Sigmoid colon (tissue), 7 donors: Measurements from ENCODE around the gene GGA3. TPM values are rescaled to one million over a fixed set of nuclear protein-coding genes. Genes with fewer than 3 reads are reported as not detected.
"Not testable (repeated sequence)": the region's sequence is repeated elsewhere in the genome, so short reads cannot be mapped to it uniquely, and the experiment has no call there.

Experiments used
- DNase-seq: peaks from one replicate; pipeline ENCODE4 v3.0.0-alpha.2; 2019
- H3K27ac ChIP-seq, 4 donors: fragments of 200-600 bp; sonication (generic); one replicate each; pipeline ENCODE4 v1.5.1; 2016 to 2019; ENCODE audit warnings: mild to moderate bottlenecking in 1 of 4
- H3K27me3 ChIP-seq, 3 donors: fragments of 200-600 bp; sonication (generic); one replicate each; pipeline ENCODE4 v1.5.1; 2019; ENCODE audit warnings: mild to moderate bottlenecking in 1 of 3
- H3K36me3 ChIP-seq, 4 donors: fragments of 200-600 bp; sonication (generic); one replicate each; pipeline ENCODE4 v1.5.1; 2016 to 2019
- H3K4me1 ChIP-seq, 4 donors: fragments of 200-600 bp; sonication (generic); one replicate each; pipeline ENCODE4 v1.5.1; 2017 to 2019
- H3K4me3 ChIP-seq, 4 donors: fragments of 200-600 bp; sonication (generic); one replicate each; pipeline ENCODE4 v1.5.1; 2017 to 2019; ENCODE audit warnings: mild to moderate bottlenecking in 2 of 4, moderate library complexity in 1 of 4
- H3K9me3 ChIP-seq, 4 donors: fragments of 200-600 bp in 3 of 4; sonication (generic) in 3 of 4; one replicate each; pipeline versions ENCODE4 v1.5.1 to v1.6.1; 2013 to 2019
- EP300 ChIP-seq, 4 donors: sonication (generic); formaldehyde crosslinking; IDR thresholded peaks; one replicate each; pipeline ENCODE4 v1.6.1; 2017; ENCODE audit warnings: antibody characterized with exemption in 4 of 4
- POLR2A ChIP-seq, 2 donors: fragments of 450-650 bp; IDR thresholded peaks; one replicate each; pipeline ENCODE4 v1.6.1; 2016; ENCODE audit warnings: antibody characterized with exemption in 2 of 2, mild to moderate bottlenecking in 2 of 2, moderate library complexity in 2 of 2
- POLR2AphosphoS5 ChIP-seq, 4 donors: sonication (generic); formaldehyde crosslinking; IDR thresholded peaks; one replicate each; pipeline ENCODE4 v1.6.1; 2017; ENCODE audit warnings: antibody characterized with exemption in 4 of 4
- WGBS, 2 donors: extraction: QIAGEN DNeasy Blood & Tissue Kit; methylation state at CpG; one replicate each; pipeline ENCODE4 v1.1.7; 2013; 5-methylcytosine and 5-hydroxymethylcytosine counted together
- intact Hi-C: fragments of 100-400 bp; cut with DNase I; formaldehyde crosslinking; loops from one replicate; pipeline ENCODE4 v1.15.1; 2023
- polyA plus RNA-seq, 3 donors: library from polyadenylated mRNA; stranded (reverse); fragments of 200-250 nt; gene quantifications; one replicate each; pipeline ENCODE4 v1.2.3, GENCODE V29; 2013
- total RNA-seq, 4 donors: library from RNA; depleted of rRNA; stranded (reverse); fragments of >200 nt; gene quantifications; one replicate each; pipeline ENCODE4 v1.1.0, GENCODE V29; 2016
- TF ChIP-seq, protein P1 (sequence below), 4 experiments: fragments of 450-650 bp in 3 of 4; fragments of 200-600 bp in 1 of 4; IDR thresholded peaks; one replicate each; pipeline ENCODE4 v1.5.1; 2016 to 2019; ENCODE audit warnings: antibody characterized with exemption in 4 of 4, mild to moderate bottlenecking in 3 of 4, moderate library complexity in 2 of 4
- donor health status: healthy with polysubstance abuse.
- donor health status: Bipolar disorder and iron deficiency.
- donor health status: healthy.

Gene GGA3
- total and polyA plus RNA-seq, 7 donors: 10.2 to 35.8 (median 17.4) TPM

- H3K4me3 ChIP-seq: no peak overlapping the region
- H3K36me3 ChIP-seq: no peaks in the 10 kb centered on the region
- H3K27me3 ChIP-seq: no peaks in the 10 kb centered on the region
- H3K4me1 ChIP-seq: no peaks in the 10 kb centered on the region
- DNase-seq: no peak
- 89 to 91% methylated on average over 17 of the region's 17 CpGs for WGBS, 2 donors
- H3K9me3 ChIP-seq: no peaks in the 10 kb centered on the region
- intact Hi-C loops: no loop called here
- TF ChIP-seq EP300 (IDR thresholded peaks at IDR 0.05) (no peak), POLR2A (IDR thresholded peaks at IDR 0.05) (no peak), POLR2AphosphoS5 (IDR thresholded peaks at IDR 0.05) (no peak)
- TF ChIP-seq, protein P1, sequence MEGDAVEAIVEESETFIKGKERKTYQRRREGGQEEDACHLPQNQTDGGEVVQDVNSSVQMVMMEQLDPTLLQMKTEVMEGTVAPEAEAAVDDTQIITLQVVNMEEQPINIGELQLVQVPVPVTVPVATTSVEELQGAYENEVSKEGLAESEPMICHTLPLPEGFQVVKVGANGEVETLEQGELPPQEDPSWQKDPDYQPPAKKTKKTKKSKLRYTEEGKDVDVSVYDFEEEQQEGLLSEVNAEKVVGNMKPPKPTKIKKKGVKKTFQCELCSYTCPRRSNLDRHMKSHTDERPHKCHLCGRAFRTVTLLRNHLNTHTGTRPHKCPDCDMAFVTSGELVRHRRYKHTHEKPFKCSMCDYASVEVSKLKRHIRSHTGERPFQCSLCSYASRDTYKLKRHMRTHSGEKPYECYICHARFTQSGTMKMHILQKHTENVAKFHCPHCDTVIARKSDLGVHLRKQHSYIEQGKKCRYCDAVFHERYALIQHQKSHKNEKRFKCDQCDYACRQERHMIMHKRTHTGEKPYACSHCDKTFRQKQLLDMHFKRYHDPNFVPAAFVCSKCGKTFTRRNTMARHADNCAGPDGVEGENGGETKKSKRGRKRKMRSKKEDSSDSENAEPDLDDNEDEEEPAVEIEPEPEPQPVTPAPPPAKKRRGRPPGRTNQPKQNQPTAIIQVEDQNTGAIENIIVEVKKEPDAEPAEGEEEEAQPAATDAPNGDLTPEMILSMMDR (IDR thresholded peaks at IDR 0.05): no peak
- no peak overlapping the region for H3K27ac ChIP-seq
Measured at GRCh38 chr17:75301502-75302206, 40.2 kb upstream of the GGA3 start.

DNA sequence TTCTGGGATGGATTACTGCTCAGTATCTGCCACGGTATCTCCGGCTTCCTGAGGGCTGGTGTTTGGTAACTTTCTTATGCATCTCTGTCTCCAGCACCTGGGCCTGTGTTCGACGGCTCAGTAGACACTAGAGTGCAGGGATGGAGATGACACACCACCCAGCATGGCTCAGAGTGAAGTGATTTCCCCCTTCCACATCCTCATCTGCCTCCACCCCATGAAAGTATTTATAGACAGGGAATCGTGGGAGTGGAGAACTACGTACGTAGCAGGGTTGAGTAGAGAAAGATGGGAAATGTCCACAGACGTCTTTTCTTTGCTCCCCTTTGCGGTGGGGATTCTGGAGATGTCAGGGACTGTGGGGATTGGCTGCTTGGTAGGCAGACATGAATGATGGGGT, 39.6 kb upstream of the GGA3 start:
- H3K4me3 ChIP-seq: no peak overlapping the region
- intact Hi-C loops: no loop called here
- H3K27ac ChIP-seq: no peak overlapping the region
- H3K4me1 ChIP-seq: no peaks in the 10 kb centered on the region
- no peaks in the 10 kb centered on the region for H3K36me3 ChIP-seq
- TF ChIP-seq, protein P1 (IDR thresholded peaks at IDR 0.05): no peak
- TF ChIP-seq POLR2AphosphoS5 (IDR thresholded peaks at IDR 0.05) (no peak), EP300 (IDR thresholded peaks at IDR 0.05) (no peak), POLR2A (IDR thresholded peaks at IDR 0.05) (no peak)
- no peak for DNase-seq
- H3K27me3 ChIP-seq: no peaks in the 10 kb centered on the region
- 81 to 83% methylated on average over 9 of the region's 9 CpGs for WGBS, 2 donors
- H3K9me3 ChIP-seq: no peaks in the 10 kb centered on the region

DNA sequence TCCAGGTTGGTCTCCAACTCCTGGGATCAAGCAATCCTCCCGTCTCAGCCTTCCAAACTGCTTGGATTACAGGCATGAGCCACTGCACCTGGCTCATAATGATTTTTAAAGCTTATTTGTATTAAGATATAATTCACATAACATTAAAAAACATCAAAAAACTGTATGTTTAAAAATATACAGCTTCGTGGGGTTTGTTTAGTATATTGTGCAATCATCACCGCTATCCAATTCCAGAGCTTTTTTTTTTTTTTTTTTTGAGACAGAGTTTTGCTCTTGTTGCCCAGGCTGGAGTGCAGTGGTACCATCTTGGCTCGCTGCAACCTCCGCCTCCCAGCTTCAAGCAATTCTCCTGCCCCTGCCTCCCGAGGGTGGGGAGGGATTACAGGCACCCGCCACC, 38.9 kb upstream of the GGA3 start:
- no peak overlapping the region for H3K4me3 ChIP-seq
- no peaks in the 10 kb centered on the region for H3K9me3 ChIP-seq
- no peak for TF ChIP-seq POLR2A (IDR thresholded peaks at IDR 0.05)
- TF ChIP-seq, protein P1 (IDR thresholded peaks at IDR 0.05): no peak
- no peak for TF ChIP-seq POLR2AphosphoS5 (IDR thresholded peaks at IDR 0.05)
- no peak for TF ChIP-seq EP300 (IDR thresholded peaks at IDR 0.05)
- no peaks in the 10 kb centered on the region for H3K4me1 ChIP-seq
- 79 to 80% methylated on average over 7 of the region's 7 CpGs for WGBS, 2 donors
- intact Hi-C loops: no loop called here
- H3K27ac ChIP-seq: no peak overlapping the region
- no peak for DNase-seq
- H3K36me3 ChIP-seq: no peaks in the 10 kb centered on the region
- no peaks in the 10 kb centered on the region for H3K27me3 ChIP-seq

DNA sequence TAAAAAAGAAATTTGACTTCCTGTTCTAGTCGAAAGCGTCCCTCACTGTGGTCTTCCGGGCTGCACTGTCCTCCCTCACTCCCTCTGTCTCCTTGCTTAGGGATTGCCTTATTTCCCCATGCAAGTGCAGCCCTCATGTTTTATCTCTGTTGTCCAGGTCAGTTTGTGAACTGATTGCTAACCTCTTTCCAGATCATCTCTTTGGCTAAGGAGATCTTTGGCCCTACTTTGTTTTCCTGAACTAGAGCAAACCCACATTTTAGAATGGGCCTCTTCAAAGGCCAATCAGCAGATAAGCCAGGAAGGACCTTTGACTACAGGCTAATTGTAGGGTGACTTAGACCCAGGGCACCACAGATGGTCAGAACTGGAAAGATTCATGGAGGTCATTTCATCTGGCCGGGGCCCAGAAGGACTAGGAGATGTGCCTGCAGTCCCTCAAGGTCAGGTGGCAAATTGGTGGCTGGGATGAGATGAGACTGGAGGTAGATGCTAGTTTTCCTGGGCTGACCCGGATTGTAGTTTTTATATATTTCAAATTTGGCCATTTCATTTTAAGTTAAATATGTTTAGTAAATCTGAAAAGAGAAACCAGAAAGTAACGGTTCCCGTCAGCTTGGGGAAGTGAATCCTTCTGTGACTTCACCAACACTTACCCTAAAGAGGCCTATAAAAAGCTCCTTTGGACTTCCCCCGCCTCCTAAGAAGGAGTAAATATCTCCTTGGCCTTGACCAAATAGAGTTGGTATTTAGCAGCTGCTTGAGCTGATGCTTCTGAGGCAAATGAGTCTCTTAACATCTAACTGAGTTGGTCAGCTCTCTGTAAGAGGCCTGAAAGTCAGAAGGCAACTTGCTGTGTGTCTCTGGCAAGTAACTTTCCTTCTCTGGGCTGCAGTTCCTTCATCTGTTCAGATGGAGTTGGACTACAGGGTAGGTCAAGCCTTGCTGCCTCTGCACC, 34.1 kb upstream of the GGA3 start:
- Histone ChIP-seq H3K27me3 (no peaks in the 10 kb centered on the region), H3K36me3 (no peaks in the 10 kb centered on the region), H3K27ac (peak overlapping the region; percentile 31 to 64 (median 49)), H3K4me1 (peaks cover 0 to 1% (median 0%) of the 10 kb centered on the region in 4 donors), H3K4me3 (no peak overlapping the region), H3K9me3 (no peaks in the 10 kb centered on the region)
- TF ChIP-seq, protein P1 (IDR thresholded peaks at IDR 0.05): no peak
- TF ChIP-seq EP300 (IDR thresholded peaks at IDR 0.05) (no peak), POLR2AphosphoS5 (IDR thresholded peaks at IDR 0.05) (peak in 1 of 4 donors; percentile 20), POLR2A (IDR thresholded peaks at IDR 0.05) (no peak)
- WGBS, 2 donors: 53 to 78% methylated on average over 8 of the region's 8 CpGs
- DNase-seq: no peak
- intact Hi-C loops: no loop called here

GRCh38 chr17:75292810-75293448, 31.5 kb upstream of the GGA3 start:
- Histone ChIP-seq H3K27ac (peak overlapping the region in 1 of 4 donors; percentile 29), H3K4me1 (peaks cover 0 to 15% (median 5%) of the 10 kb centered on the region in 4 donors)
- H3K4me3 ChIP-seq, H3K9me3 ChIP-seq, DNase-seq, H3K27me3 ChIP-seq, intact Hi-C loops, H3K36me3 ChIP-seq: not testable (repeated sequence)
- 82 to 87% methylated on average over 16 of the region's 16 CpGs for WGBS, 2 donors
